ENCODE data around the gene ZNF688.
"Not testable (repeated sequence)": the region's sequence is repeated elsewhere in the genome, so short reads cannot be mapped to it uniquely, and the experiment has no call there.

Gene ZNF688

GRCh38 chr16:30571445-30572322 is at the start of gene ZNF688:
Gene ZNF688, minus strand, starts transcription at chr16:30571714. Its CDS starts 85 bp downstream, at chr16:30571629.
- DNase-seq (ENCODE audit: low read depth in 3 of 3), result peak; percentile 86 to 89 (median 88)

GRCh38 chr16:30620169-30620568 is 48.7 kb upstream of the ZNF688 start:
- no peak for DNase-seq (ENCODE audit: low read depth in 3 of 3)

GRCh38 chr16:30619638-30620037 is 48.1 kb upstream of the ZNF688 start:
- DNase-seq (ENCODE audit: low read depth in 3 of 3), result no peak

- DNase-seq (ENCODE audit: low read depth in 3 of 3), result no peak
Observed at GRCh38 chr16:30619202-30619601, 47.7 kb upstream of the ZNF688 start.

GRCh38 chr16:30615358-30616091 is 44.0 kb upstream of the ZNF688 start:
- peak; percentile 73 to 80 (median 76) for DNase-seq (ENCODE audit: low read depth in 3 of 3)

GRCh38 chr16:30609926-30610839 is 38.7 kb upstream of the ZNF688 start, which contains the start of gene ZNF689:
Gene ZNF689, minus strand, starts transcription at chr16:30610389. Its CDS starts 348 bp downstream, at chr16:30610041.
- peak; percentile 88 to 92 (median 92) for DNase-seq (ENCODE audit: low read depth in 3 of 3)

- peak in 2 of 3 donors; percentile 18 to 33 for DNase-seq (ENCODE audit: low read depth in 3 of 3)
Observed at GRCh38 chr16:30609002-30609925, 37.8 kb upstream of the ZNF688 start.

- DNase-seq (ENCODE audit: low read depth in 3 of 3), result no peak
Observed at GRCh38 chr16:30606004-30606403, 34.5 kb upstream of the ZNF688 start.

- no peak for DNase-seq (ENCODE audit: low read depth in 3 of 3)
Observed at GRCh38 chr16:30605158-30605557, 33.6 kb upstream of the ZNF688 start.

- no peak for DNase-seq (ENCODE audit: low read depth in 3 of 3)
Observed at GRCh38 chr16:30604316-30604947, 32.9 kb upstream of the ZNF688 start.

- no peak for DNase-seq (ENCODE audit: low read depth in 3 of 3)
Observed at GRCh38 chr16:30603945-30604315, 32.4 kb upstream of the ZNF688 start.

- DNase-seq (ENCODE audit: low read depth in 3 of 3), result no peak
Observed at GRCh38 chr16:30602616-30603277, 31.2 kb upstream of the ZNF688 start.

- no peak for DNase-seq (ENCODE audit: low read depth in 3 of 3)
Observed at GRCh38 chr16:30601966-30602365, 30.5 kb upstream of the ZNF688 start.

- DNase-seq (ENCODE audit: low read depth in 3 of 3), result no peak
Observed at GRCh38 chr16:30600929-30601328, 29.4 kb upstream of the ZNF688 start.

GRCh38 chr16:30600215-30600614 is 28.7 kb upstream of the ZNF688 start:
- no peak for DNase-seq (ENCODE audit: low read depth in 3 of 3)

- DNase-seq (ENCODE audit: low read depth in 3 of 3), result no peak
Observed at GRCh38 chr16:30592871-30593270, 21.4 kb upstream of the ZNF688 start.

- not testable (repeated sequence) for DNase-seq (ENCODE audit: low read depth in 3 of 3)
Observed at GRCh38 chr16:30590869-30591268, 19.4 kb upstream of the ZNF688 start.

GRCh38 chr16:30589582-30589981 is 18.1 kb upstream of the ZNF688 start:
- not testable (repeated sequence) for DNase-seq (ENCODE audit: low read depth in 3 of 3)

- no peak for DNase-seq (ENCODE audit: low read depth in 3 of 3)
Observed at GRCh38 chr16:30588651-30589050, 17.1 kb upstream of the ZNF688 start.

All from stimulated activated CD4-positive, alpha-beta T cell treated with anti-CD3 and anti-CD28 coated beads, TNF-alpha, amount 100 ng/mL, for 48 hours (primary cell).